ENCODE data around the gene SCD5.

SCD5 gene

GRCh38 chr4:82697561-82697960, 101.0 kb downstream of the SCD5 start:
- Histone ChIP-seq H3K27me3 (no peaks in the 10 kb centered on the region), H3K4me3 (ENCODE audit: low read depth in 1 of 2, low read length in 1 of 2) (no peak overlapping the region), H3K27ac (no peak overlapping the region), H3K9me3 (no peaks in the 10 kb centered on the region), H3K36me3 (no peaks in the 10 kb centered on the region), H3K4me1 (ENCODE audit: control insufficient read depth in 1 of 2, insufficient read depth in 1 of 2, low read depth in 1 of 2, low read length in 1 of 2) (no peaks in the 10 kb centered on the region)
- TF ChIP-seq CTCF (IDR thresholded peaks at IDR 0.05) = no peak

GRCh38 chr4:82696117-82696860, 102.3 kb downstream of the SCD5 start:
- no peak for TF ChIP-seq CTCF (IDR thresholded peaks at IDR 0.05)
- no peaks in the 10 kb centered on the region for H3K27me3 ChIP-seq
- no peaks in the 10 kb centered on the region for H3K9me3 ChIP-seq
- H3K36me3 ChIP-seq = no peaks in the 10 kb centered on the region
- H3K4me3 ChIP-seq (ENCODE audit: low read depth in 1 of 2, low read length in 1 of 2) = no peak overlapping the region
- no peaks in the 10 kb centered on the region for H3K4me1 ChIP-seq (ENCODE audit: control insufficient read depth in 1 of 2, insufficient read depth in 1 of 2, low read depth in 1 of 2, low read length in 1 of 2)
- H3K27ac ChIP-seq = no peak overlapping the region

GRCh38 chr4:82694892-82695291, 103.7 kb downstream of the SCD5 start:
- no peaks in the 10 kb centered on the region for H3K9me3 ChIP-seq
- TF ChIP-seq CTCF (IDR thresholded peaks at IDR 0.05) = no peak
- no peaks in the 10 kb centered on the region for H3K36me3 ChIP-seq
- no peak overlapping the region for H3K27ac ChIP-seq
- no peaks in the 10 kb centered on the region for H3K27me3 ChIP-seq
- no peak overlapping the region for H3K4me3 ChIP-seq (ENCODE audit: low read depth in 1 of 2, low read length in 1 of 2)
- no peaks in the 10 kb centered on the region for H3K4me1 ChIP-seq (ENCODE audit: control insufficient read depth in 1 of 2, insufficient read depth in 1 of 2, low read depth in 1 of 2, low read length in 1 of 2)

GRCh38 chr4:82694046-82694445, 104.5 kb downstream of the SCD5 start:
- H3K4me3 ChIP-seq (ENCODE audit: low read depth in 1 of 2, low read length in 1 of 2) = no peak overlapping the region
- no peak for TF ChIP-seq CTCF (IDR thresholded peaks at IDR 0.05)
- H3K4me1 ChIP-seq (ENCODE audit: control insufficient read depth in 1 of 2, insufficient read depth in 1 of 2, low read depth in 1 of 2, low read length in 1 of 2) = no peaks in the 10 kb centered on the region
- no peaks in the 10 kb centered on the region for H3K9me3 ChIP-seq
- no peaks in the 10 kb centered on the region for H3K27me3 ChIP-seq
- H3K36me3 ChIP-seq = no peaks in the 10 kb centered on the region
- no peak overlapping the region for H3K27ac ChIP-seq

- no peak overlapping the region for H3K4me3 ChIP-seq (ENCODE audit: low read depth in 1 of 2, low read length in 1 of 2)
- no peaks in the 10 kb centered on the region for H3K36me3 ChIP-seq
- H3K27me3 ChIP-seq = no peaks in the 10 kb centered on the region
- TF ChIP-seq CTCF (IDR thresholded peaks at IDR 0.05) = no peak
- H3K27ac ChIP-seq = no peak overlapping the region
- no peaks in the 10 kb centered on the region for H3K9me3 ChIP-seq
- no peaks in the 10 kb centered on the region for H3K4me1 ChIP-seq (ENCODE audit: control insufficient read depth in 1 of 2, insufficient read depth in 1 of 2, low read depth in 1 of 2, low read length in 1 of 2)
Observed at GRCh38 chr4:82692101-82692780, 106.4 kb downstream of the SCD5 start.
